Measurements from ENCODE around the gene HDAC4.

GRCh38 chr2:239114616-239115265 is 286.1 kb downstream of the HDAC4 start:
- TF ChIP-seq CTCF (optimal IDR thresholded peaks at IDR 0.05 in 1 of 3, IDR thresholded peaks at IDR 0.05 in 1 of 3, conservative IDR thresholded peaks at IDR 0.05 in 1 of 3; ENCODE audit: extremely low read depth in 1 of 3, insufficient read depth in 2 of 3, low read length in 3 of 3), result no peak
- no peak for TF ChIP-seq EZH2 (IDR thresholded peaks at IDR 0.05; ENCODE audit: low read length)
